ENCODE data around the gene NDUFB3.
A peak's percentile ranks its signal among the peaks of the same experiment; 100 is the strongest.
"Not testable (repeated sequence)": the region's sequence is repeated elsewhere in the genome, so short reads cannot be mapped to it uniquely, and the experiment has no call there.

NDUFB3 gene

DNA sequence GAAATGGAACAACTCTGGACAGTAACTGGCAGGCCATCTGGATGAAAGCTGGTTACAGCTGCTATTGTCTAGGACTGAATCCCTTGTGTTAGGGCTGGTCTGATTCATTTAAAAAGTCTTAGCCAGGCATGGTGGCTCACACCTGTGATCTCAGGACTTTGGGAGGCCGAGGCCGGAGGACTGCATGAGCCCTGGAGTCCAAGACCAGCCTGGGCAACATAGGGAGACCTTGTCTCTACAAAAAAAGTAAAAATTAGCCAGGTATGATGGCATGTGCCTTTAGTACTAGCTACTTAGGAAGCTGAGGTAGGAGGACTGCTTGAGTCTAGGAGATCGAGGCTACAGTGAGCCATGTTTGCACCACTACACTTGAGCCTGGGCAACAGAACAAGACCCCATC, 28.7 kb downstream of the NDUFB3 start:
- DNase-seq, result no peak

DNA sequence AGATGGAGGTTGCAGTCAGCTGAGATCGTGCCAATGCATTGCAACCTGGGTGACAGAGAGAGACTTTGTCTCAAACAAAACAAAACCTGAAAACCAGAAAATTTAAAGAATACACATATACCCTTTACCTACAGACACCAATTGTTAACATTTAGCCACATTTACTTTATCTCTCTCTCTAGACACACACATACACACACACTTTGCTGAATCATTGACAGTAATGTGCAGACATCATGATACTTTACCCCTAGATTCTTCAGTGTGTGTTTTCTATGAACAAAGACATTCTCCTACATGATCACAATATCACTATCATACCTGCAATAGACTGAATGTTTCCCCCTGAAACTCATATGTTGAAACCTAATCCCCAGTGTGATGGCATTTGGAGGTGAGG, 34.0 kb downstream of the NDUFB3 start:
- DNase-seq, result no peak

DNA sequence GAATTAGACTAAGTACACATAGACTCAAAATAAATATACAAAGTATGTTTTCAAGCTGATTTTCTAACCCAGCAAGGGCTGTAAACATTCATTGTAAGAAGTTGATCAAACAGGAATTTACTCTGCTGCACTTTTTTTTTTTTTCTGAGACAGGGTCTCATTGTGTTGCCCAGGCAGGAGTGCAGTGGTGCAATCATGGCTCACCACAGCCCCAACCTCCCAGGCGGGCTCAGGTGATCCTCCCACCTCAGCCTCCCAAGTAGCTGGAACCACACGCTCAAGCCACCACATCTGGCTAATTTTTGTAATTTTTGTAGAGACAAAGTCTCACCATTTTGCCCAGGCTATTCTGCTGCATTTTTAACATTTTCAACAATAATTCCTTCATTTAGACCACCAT, 35.8 kb downstream of the NDUFB3 start:
- no peak for DNase-seq

DNA sequence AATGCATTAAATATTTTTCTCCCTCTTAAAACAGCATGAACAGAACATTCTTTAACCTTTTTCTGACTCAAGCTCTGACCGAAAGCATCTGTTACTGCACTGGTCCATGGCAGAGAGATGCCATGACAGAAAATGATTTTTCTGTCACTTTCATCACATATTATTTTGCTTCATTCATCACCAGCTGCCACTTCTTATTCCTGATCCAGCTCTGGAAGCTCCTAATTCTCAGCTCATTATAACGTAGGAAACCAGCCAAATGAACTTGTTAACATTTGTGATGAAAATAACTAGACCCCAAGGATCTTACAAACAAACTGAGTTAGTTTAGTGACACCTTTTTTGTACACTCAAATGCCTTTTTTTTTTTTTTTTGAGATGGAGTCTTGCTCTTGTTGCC, 36.5 kb downstream of the NDUFB3 start:
- DNase-seq, result no peak

DNA sequence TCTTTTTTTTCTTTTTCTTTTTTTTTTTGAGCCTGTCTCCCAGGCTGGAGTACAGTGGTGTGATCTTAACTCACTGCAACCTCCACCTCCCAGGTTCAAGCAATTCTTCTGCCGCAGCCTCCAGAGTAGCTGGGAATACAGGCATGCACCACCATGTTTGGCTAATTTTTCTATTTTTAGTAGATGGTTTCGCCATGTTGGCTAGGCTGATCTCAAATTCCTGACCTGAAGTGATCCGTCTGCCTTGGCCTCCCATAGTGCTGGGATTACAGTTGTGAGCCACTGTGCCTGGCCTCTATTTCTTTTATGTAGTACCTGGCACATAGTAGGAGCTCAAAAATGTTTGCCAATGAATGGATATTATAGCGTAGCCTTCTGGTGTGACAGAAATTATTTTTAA, 37.4 kb downstream of the NDUFB3 start:
- no peak for DNase-seq

DNA sequence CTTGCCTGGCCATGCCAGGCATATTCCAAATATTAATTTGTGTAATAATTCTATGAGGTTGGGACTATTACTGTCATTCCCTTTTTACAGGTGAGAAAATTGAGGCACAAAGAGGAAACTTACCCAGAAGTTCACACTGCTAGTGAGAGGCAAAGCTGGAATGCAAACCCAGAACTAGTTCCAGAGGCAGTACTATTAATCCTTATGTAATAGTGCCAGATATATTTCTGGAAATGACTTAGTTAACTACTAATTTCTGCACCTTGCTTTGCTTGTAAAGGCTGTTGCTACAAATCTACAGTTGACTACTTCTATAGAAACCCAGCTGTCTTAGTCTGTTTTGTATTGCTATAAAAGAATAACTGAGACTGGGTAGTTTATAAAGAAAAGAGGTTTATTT, 38.8 kb downstream of the NDUFB3 start:
- DNase-seq, result no peak

DNA sequence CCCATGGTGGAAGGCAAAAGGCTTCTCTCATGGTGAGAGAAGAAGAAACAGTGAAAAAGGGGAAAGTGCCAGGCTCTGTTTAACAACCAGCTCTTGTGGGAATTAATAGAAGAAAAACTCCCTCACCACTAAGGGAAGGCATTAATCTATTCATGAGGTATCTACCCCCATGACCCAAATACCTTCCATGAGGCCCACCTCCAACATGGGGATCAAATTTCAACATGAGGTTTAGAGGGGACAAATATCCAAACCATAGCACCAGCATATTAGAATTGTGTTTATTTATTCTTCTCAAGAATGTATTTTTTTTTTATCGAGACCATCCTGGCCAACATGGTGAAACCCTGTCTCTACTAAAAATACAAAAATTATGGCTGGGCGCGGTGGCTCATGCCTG, 39.3 kb downstream of the NDUFB3 start:
- DNase-seq, result no peak

DNA sequence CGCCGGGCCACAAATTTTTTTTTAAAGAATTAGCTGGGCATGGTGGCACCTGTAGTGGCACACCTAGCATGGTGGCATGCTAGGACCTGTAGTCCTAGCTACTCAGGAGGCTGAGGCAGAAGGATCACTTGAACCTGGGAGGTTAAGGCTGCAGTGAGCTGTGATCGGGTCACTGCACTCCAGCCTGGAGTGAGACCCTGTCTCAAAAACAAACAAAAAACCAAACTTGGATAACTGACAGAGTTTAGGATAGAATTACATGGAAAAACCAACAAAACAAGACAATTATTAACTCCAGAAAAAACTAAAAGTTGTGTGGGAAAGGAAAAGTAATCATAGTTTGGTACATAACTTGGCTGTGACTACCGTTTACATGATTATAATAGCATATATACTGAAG, 42.5 kb downstream of the NDUFB3 start:
- DNase-seq, result no peak

DNA sequence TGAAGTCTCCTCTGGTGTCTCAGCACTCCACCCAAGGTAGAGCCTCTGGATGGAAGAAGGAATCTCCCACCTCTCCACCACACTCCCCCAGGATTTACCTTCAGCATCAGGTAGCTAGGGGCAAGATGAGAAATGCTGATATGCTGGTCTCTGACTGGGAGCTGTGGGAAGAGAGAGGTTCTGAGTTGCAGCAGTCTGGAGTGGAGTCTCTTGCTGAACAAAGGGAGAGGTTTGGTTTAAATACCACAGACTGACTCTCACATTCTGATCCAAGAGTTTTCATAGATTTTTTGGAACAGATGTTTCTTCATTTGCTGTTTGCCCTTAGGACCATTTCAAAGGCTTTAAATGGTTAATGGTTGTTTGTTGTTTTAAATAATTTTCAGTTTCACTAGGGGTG, 43.0 kb downstream of the NDUFB3 start:
- DNase-seq, result no peak

DNA sequence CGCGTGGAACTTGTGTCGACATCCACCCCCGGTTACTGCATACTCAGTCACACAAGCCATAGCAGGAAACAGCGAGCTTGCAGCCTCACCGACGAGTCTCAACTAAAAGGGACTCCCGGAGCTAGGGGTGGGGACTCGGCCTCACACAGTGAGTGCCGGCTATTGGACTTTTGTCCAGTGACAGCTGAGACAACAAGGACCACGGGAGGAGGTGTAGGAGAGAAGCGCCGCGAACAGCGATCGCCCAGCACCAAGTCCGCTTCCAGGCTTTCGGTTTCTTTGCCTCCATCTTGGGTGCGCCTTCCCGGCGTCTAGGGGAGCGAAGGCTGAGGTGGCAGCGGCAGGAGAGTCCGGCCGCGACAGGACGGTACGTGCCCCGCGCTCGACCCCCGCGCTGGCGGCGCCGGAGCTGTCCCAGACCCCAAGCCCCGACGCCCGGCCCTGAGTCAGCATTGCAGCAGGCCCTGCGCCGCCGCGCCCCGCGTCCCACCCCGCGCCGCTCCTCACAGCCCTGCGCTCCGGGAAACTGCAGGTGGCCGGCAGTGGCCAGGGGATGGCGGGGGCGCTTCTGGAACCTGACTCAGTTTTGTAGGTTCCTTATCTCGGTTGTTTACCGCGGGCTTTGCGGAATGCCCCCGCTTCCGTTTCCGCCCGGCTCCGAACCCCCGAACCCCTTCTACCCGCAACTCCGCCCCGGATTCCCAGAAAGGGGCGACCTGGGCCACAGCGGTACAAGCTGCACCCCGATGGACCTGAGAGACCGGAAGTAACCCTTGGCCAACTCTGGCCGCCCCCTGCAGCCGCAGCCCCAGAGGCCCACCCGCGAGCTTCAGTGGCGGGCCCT, 44.5 kb downstream of the NDUFB3 start, which contains the start of gene CFLAR:
Gene CFLAR, plus strand, starts transcription at position 50 of the 844 bp plus-strand sequence. CDS start 13,702 bp downstream, outside the sequence.
- peak; percentile 68 for DNase-seq

DNA sequence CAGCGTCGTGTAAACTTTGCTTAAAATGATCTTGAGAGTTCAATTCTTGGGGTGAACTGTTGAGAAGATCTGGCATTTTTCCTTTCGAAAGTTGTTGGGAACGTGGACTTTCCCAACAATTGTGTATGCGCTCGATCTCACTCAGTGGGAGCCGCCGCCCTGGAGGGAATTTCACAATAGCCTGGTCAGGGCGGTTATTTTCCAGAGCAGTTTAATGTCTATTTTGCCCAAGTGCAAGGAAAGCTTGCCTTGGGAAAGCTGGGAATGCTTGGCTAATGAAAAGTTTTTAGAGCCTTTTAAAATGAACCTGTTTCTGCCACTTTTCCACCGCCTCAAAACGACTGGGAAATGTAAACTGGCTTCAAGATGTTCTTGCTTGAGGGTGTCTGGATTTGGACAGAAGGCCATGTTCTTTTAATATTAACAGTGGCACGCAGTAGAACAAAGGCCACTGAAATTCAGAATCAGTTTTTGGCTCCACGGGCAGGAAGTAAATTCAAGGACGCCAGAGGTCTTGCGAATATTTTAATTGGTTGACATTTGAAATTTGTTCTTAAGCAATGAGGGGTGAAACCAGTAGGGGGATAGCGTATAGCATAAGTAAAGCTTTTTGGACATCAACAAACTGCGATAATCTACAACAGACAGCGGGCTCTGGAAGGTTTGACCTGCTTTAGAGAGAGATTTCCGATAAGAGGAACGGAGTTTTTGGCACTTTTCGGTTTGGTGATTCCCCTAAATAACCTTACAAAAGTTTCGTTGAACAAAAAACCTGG, 45.3 kb downstream of the NDUFB3 start:
- peak; percentile 28 for DNase-seq

DNA sequence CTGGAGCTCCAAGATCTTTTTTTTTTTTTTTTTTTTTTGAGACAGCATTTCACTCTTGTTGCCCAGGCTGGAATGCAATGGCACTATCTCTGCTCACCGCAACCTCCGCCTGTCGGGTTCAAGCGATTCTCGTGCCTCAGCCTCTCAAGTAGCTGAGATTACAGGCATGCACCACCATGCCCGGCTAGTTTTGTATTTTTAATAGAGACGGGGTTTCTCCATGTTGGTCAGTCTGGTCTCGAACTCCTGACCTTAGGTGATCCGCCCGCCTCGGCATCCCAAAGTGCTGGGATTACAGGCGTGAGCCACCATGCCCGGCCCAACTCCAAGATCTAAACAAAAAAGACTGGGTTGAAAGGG, 45.9 kb downstream of the NDUFB3 start:
- not testable (repeated sequence) for DNase-seq

DNA sequence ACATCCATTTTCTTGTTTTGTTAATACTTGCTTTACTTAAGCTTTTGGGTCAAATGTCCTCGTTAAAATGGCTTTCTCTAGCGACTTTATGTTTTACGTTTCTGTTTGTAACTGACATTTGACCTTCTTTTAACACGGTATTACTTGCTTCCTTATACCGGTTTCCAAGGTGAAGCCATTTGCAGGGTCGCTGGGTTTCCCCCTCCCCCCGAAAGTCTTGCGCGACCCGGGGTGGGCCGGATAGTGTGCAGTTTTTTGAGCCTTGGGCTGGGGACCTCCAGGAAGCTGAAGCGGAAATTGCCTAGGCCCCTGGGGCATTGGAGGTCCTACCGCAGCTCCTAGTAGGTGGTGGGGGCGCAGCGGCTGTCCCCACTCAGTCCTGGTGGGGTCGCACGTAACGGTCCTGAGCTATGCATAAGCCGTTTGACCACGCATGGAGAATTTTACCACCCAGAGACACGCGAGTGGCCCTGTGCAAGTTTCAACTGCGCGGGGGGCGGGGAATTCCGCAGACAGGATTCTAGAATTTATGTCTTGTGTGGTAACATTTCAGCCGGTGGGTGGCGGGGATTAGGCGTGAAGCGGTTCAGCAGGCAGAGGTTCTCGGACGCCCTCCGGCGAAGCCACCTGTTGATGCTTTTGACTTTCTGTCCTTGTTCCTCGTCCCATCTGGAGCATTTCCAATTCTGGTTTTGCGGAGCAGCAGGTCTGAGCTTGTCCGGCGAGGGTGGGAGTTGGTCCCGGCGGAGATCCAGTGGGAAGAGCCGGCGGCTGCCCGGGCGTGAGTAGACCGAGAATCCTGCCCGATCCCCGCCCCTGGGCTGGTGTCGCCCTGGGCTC, 46.5 kb downstream of the NDUFB3 start:
- peak; percentile 80 for DNase-seq

DNA sequence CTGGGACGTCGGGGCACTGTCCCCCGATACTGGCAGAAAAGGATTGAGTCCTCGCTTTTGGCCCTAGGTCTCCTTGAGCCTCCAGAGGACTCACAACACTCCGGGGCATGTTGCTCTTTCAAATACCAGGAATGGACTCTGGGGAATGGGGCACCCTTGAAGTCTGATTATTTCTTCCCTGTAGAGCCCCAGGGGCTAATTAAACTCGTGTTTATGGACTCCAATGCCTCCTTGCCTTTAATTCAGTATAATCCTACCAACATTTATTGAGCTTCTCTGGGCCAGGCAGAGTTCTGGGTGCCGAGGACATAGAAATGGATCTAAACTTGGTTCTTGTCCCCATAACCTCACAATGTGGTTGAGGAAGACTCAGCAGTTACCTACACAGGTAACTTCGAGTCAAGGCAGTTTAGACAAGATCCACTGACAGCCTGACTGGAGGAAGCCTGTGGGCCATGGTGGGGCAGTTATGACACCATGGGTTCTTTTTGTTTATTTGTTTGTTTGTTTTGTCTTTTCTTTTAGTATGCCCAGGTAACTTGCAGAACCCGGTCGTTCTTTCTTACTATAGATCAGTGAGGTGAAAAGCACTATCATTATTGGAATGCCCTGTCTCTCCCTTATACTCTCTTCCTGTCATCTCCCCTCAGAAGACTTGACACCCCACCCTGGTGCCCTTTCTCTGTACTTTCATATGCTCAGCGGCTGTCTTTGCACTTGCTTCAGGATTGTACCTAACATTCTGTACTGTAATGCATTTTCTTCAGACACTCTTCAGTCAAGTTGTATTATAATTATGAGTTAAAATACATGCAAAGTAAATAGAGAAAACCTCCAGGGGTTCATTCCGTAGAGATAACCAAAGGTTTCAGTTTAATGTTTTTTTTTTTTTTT, 47.4 kb downstream of the NDUFB3 start:
- DNase-seq, result no peak

DNA sequence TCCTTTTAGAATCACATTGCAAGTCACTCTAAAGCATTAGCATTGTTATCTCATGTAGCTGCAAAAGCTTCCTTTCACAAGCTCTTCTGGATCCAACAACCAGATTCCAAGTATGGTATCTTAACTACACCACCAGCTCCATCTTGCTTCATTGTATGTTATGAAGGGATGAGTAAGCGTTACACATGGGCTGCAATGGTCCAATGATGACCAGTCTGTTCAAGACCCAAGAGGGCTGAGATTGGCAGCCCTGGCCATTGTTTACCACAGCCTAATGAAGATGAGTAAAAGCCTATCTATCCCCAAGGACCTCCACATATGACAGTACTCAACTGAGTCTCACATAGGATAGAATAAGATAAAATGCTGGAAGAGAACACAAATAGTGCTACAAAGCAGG, 50.5 kb downstream of the NDUFB3 start:
- DNase-seq, result no peak

DNA sequence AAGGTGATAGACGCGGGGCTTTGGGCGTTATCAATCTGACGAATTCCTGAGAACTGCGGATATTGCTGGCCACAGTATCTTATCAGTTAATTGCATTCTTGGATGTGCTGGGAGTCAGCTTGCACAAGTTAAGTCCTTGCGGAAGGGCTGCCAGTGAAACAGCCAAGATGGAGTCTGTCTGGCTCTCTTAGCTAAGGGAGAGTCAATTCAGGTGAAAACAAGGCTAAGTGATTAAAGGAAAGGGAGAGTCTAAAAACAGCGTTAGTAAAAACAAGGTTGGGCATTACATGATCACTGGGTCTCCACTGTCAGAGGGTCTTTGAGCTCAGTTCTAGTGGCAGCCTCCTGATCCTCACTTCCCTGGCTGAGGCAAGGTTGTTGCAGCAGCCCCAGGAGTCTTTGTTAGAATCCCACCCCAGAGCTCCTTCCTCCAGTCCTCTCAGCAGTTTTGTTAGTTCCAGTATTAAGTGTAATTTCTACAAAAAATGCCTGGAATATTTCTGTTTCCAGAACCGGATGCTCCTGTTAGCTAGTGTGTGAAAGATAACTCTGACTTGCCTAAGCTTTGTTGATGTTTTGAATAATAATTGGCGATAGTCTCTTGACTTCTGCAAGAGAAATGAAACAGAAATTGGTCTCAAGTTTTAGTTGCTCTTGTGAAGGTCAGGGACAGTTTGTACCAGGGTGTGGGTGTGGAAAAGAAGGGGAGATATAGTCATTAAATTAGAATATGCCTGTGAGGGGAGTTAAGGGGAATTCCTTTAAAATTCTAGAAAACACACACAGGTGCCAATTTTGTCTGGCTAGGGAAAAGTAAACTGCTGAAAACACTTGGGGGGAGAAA, 54.7 kb downstream of the NDUFB3 start:
- no peak for DNase-seq

DNA sequence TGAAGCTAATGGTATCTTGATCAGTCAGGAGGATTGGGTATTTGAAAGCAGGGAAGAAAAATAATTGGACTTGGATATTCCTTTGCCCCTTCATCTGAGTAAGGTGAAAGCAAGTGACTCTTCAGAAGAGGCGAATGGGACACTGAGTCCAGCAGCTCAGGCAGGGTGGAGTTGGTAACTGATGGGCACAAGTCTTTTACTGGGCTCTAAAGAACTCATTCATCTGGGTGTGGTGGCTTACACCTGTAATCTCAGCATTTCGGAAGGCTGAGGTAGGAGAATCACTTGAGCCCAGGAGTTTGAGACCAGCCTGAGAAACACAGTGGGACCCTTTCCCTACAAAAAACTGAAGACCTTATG, 55.3 kb downstream of the NDUFB3 start:
- no peak for DNase-seq

DNA sequence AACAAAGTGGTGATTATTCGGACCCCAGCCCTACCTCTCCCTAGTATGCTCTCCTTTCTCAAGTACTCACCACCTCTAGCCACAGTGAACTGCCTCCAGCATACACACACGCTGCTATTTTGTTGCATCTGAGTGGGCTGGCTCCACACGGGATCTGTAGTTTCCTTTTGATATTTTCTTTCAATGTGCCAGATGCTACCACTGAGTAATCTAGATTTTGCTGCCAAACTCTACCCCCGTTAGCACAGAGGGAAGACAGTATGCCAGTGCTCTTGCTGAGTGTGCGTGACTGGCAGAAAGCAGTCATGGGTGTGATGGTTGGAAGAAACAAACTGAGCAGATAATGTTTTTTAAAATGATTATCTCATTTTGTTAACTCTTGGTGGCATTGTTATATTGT, 55.8 kb downstream of the NDUFB3 start:
- DNase-seq, result peak; percentile 35

DNA sequence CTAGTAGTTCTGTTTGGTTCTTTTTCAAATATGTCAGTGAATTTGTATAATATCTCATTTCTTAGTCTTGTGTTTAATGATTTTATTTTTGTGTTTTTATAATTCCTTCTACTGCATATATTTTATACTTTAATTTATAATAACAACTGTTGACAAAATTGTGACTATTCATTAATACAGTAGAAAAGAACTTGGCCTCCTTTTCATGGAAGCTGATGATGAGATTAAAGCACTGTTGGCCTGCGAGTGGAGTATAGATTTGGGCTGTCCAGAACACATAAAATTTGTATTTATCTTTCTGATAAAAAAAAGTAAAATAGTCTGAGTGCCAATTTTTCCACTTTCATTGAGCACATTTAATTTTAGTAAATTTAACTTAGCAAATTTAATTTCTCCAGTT, 56.2 kb downstream of the NDUFB3 start:
- no peak for DNase-seq

DNA sequence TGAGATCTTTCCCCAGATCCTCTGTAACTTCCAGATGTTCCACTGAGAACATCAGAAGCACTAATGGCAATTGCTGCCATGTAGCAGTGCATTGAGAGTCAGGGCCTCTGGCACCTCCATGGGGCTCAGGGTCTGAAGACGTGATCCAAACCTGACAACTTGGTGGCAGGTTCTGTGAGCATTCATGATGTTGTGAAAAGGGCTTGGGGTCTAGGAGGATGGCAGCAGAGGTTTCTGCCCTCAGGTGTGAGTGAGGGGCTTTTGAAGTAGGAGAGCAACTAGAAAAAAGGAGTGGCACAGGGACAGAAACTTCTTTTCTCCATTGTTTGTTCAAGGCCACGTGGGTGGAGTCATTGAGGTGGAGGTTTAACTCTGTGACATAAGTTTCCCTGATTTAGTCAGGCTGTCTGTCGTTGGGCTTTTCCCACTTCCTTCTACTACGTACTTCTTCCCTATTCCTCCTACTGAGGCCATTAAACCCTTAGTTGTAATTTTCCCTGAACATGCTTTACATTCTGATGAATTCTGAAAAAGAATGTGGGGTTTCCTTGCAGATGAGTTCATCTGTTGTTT, 57.2 kb downstream of the NDUFB3 start:
- DNase-seq, result no peak
